Measurements from ENCODE around the gene UNC13A.

DNA sequence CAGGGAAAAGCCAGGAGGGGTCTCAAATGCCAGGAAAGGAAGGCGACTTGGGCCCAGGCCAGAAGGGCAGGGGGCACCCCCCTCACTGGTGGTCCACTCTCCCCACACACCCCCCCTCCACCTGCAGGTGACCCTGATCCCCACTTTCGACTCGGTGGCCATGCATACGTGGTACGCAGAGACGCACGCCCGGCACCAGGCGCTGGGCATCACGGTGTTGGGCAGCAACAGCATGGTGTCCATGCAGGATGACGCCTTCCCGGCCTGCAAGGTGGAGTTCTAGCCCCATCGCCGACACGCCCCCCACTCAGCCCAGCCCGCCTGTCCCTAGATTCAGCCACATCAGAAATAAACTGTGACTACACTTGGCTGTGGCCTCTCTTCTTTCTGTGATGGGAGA, 46.0 kb upstream of the UNC13A start:
- TF ChIP-seq, protein P1, sequence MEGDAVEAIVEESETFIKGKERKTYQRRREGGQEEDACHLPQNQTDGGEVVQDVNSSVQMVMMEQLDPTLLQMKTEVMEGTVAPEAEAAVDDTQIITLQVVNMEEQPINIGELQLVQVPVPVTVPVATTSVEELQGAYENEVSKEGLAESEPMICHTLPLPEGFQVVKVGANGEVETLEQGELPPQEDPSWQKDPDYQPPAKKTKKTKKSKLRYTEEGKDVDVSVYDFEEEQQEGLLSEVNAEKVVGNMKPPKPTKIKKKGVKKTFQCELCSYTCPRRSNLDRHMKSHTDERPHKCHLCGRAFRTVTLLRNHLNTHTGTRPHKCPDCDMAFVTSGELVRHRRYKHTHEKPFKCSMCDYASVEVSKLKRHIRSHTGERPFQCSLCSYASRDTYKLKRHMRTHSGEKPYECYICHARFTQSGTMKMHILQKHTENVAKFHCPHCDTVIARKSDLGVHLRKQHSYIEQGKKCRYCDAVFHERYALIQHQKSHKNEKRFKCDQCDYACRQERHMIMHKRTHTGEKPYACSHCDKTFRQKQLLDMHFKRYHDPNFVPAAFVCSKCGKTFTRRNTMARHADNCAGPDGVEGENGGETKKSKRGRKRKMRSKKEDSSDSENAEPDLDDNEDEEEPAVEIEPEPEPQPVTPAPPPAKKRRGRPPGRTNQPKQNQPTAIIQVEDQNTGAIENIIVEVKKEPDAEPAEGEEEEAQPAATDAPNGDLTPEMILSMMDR (IDR thresholded peaks at IDR 0.05) = no peak
- TF ChIP-seq POLR2AphosphoS5 (IDR thresholded peaks at IDR 0.05) = no peak

All from sigmoid colon (tissue), 4 donors.